ENCODE data around the gene TMEM184A.

The TMEM184A gene

GRCh38 chr7:1550005-1550845, 5.8 kb downstream of the TMEM184A start:
- H3K27ac ChIP-seq (ENCODE audit: low read depth, low read length, severe bottlenecking), result no peak overlapping the region
- H3K4me3 ChIP-seq (ENCODE audit: extremely low read depth, insufficient read depth, low read length, poor library complexity, severe bottlenecking), result no peak overlapping the region
- no peaks in the 10 kb centered on the region for H3K36me3 ChIP-seq (ENCODE audit: control insufficient read depth, insufficient read depth, low read length)
- H3K4me1 ChIP-seq (ENCODE audit: control insufficient read depth, insufficient read depth, low read length, poor library complexity, severe bottlenecking), result peaks cover 11% of the 10 kb centered on the region
- H3K9me3 ChIP-seq (ENCODE audit: control insufficient read depth, low read length), result no peaks in the 10 kb centered on the region
- WGBS, 2 experiments (ENCODE audit: insufficient coverage in 2 of 2), result 92 to 93% methylated on average over 41 of the region's 42 CpGs

GRCh38 chr7:1549357-1550004, 6.5 kb downstream of the TMEM184A start:
- Histone ChIP-seq H3K4me1 (ENCODE audit: control insufficient read depth, insufficient read depth, low read length, poor library complexity, severe bottlenecking) (peaks cover 4% of the 10 kb centered on the region), H3K36me3 (ENCODE audit: control insufficient read depth, insufficient read depth, low read length) (no peaks in the 10 kb centered on the region), H3K9me3 (ENCODE audit: control insufficient read depth, low read length) (no peaks in the 10 kb centered on the region), H3K27ac (ENCODE audit: low read depth, low read length, severe bottlenecking) (no peak overlapping the region), H3K4me3 (ENCODE audit: extremely low read depth, insufficient read depth, low read length, poor library complexity, severe bottlenecking) (no peak overlapping the region)
- WGBS, 2 experiments (ENCODE audit: insufficient coverage in 2 of 2), result 95 to 97% methylated on average over 23 to 27 of the region's 27 CpGs

- 86 to 89% methylated on average over 13 to 14 of the region's 14 CpGs for WGBS, 2 experiments (ENCODE audit: insufficient coverage in 2 of 2)
- H3K36me3 ChIP-seq (ENCODE audit: control insufficient read depth, insufficient read depth, low read length), result peaks cover 4% of the 10 kb centered on the region
- no peak overlapping the region for H3K4me3 ChIP-seq (ENCODE audit: extremely low read depth, insufficient read depth, low read length, poor library complexity, severe bottlenecking)
- no peaks in the 10 kb centered on the region for H3K9me3 ChIP-seq (ENCODE audit: control insufficient read depth, low read length)
- no peaks in the 10 kb centered on the region for H3K4me1 ChIP-seq (ENCODE audit: control insufficient read depth, insufficient read depth, low read length, poor library complexity, severe bottlenecking)
- no peak overlapping the region for H3K27ac ChIP-seq (ENCODE audit: low read depth, low read length, severe bottlenecking)
Observed at GRCh38 chr7:1548944-1549343, 7.1 kb downstream of the TMEM184A start.

GRCh38 chr7:1548438-1548831, 7.6 kb downstream of the TMEM184A start:
- Histone ChIP-seq H3K4me3 (ENCODE audit: extremely low read depth, insufficient read depth, low read length, poor library complexity, severe bottlenecking) (no peak overlapping the region), H3K27ac (ENCODE audit: low read depth, low read length, severe bottlenecking) (no peak overlapping the region), H3K9me3 (ENCODE audit: control insufficient read depth, low read length) (no peaks in the 10 kb centered on the region), H3K36me3 (ENCODE audit: control insufficient read depth, insufficient read depth, low read length) (peaks cover 6% of the 10 kb centered on the region), H3K4me1 (ENCODE audit: control insufficient read depth, insufficient read depth, low read length, poor library complexity, severe bottlenecking) (no peaks in the 10 kb centered on the region)
- WGBS, 2 experiments (ENCODE audit: insufficient coverage in 2 of 2), result 81% methylated on average over 14 of the region's 17 CpGs

- no peaks in the 10 kb centered on the region for H3K9me3 ChIP-seq (ENCODE audit: control insufficient read depth, low read length)
- whole genome bisulfite sequencing, 2 experiments (ENCODE audit: insufficient coverage in 2 of 2), result 93 to 95% methylated on average over 26 to 33 of the region's 35 CpGs
- no peak overlapping the region for H3K27ac ChIP-seq (ENCODE audit: low read depth, low read length, severe bottlenecking)
- H3K4me1 ChIP-seq (ENCODE audit: control insufficient read depth, insufficient read depth, low read length, poor library complexity, severe bottlenecking), result no peaks in the 10 kb centered on the region
- peaks cover 11% of the 10 kb centered on the region for H3K36me3 ChIP-seq (ENCODE audit: control insufficient read depth, insufficient read depth, low read length)
- H3K4me3 ChIP-seq (ENCODE audit: extremely low read depth, insufficient read depth, low read length, poor library complexity, severe bottlenecking), result no peak overlapping the region
Observed at GRCh38 chr7:1547777-1548437, 8.1 kb downstream of the TMEM184A start.

- no peaks in the 10 kb centered on the region for H3K9me3 ChIP-seq (ENCODE audit: control insufficient read depth, low read length)
- WGBS, 2 experiments (ENCODE audit: insufficient coverage in 2 of 2), result 93 to 96% methylated on average over 35 to 40 of the region's 41 CpGs
Observed at GRCh38 chr7:1546909-1547776, 8.9 kb downstream of the TMEM184A start.

GRCh38 chr7:1546274-1546908, 9.6 kb downstream of the TMEM184A start:
- Histone ChIP-seq H3K27ac (ENCODE audit: low read depth, low read length, severe bottlenecking) (no peak overlapping the region), H3K4me1 (ENCODE audit: control insufficient read depth, insufficient read depth, low read length, poor library complexity, severe bottlenecking) (no peaks in the 10 kb centered on the region), H3K36me3 (ENCODE audit: control insufficient read depth, insufficient read depth, low read length) (peaks cover 23% of the 10 kb centered on the region), H3K4me3 (ENCODE audit: extremely low read depth, insufficient read depth, low read length, poor library complexity, severe bottlenecking) (no peak overlapping the region), H3K9me3 (ENCODE audit: control insufficient read depth, low read length) (no peaks in the 10 kb centered on the region)
- WGBS, 2 experiments (ENCODE audit: insufficient coverage in 2 of 2), result 94 to 95% methylated on average over 18 to 28 of the region's 28 CpGs

More at GRCh38 chr7:1546909-1547776, 8.9 kb downstream of the TMEM184A start:
- Histone ChIP-seq H3K4me1 (ENCODE audit: control insufficient read depth, insufficient read depth, low read length, poor library complexity, severe bottlenecking) (no peaks in the 10 kb centered on the region), H3K36me3 (ENCODE audit: control insufficient read depth, insufficient read depth, low read length) (peaks cover 19% of the 10 kb centered on the region), H3K4me3 (ENCODE audit: extremely low read depth, insufficient read depth, low read length, poor library complexity, severe bottlenecking) (no peak overlapping the region), H3K27ac (ENCODE audit: low read depth, low read length, severe bottlenecking) (no peak overlapping the region)

- WGBS, 2 experiments (ENCODE audit: insufficient coverage in 2 of 2), result 85 to 93% methylated on average over 20 to 37 of the region's 40 CpGs
- Histone ChIP-seq H3K4me3 (ENCODE audit: extremely low read depth, insufficient read depth, low read length, poor library complexity, severe bottlenecking) (no peak overlapping the region), H3K4me1 (ENCODE audit: control insufficient read depth, insufficient read depth, low read length, poor library complexity, severe bottlenecking) (no peaks in the 10 kb centered on the region), H3K27ac (ENCODE audit: low read depth, low read length, severe bottlenecking) (no peak overlapping the region), H3K9me3 (ENCODE audit: control insufficient read depth, low read length) (no peaks in the 10 kb centered on the region), H3K36me3 (ENCODE audit: control insufficient read depth, insufficient read depth, low read length) (peaks cover 29% of the 10 kb centered on the region)
Observed at GRCh38 chr7:1545417-1546246, 10.4 kb downstream of the TMEM184A start.

- H3K9me3 ChIP-seq (ENCODE audit: control insufficient read depth, low read length), result no peaks in the 10 kb centered on the region
- H3K36me3 ChIP-seq (ENCODE audit: control insufficient read depth, insufficient read depth, low read length), result peaks cover 32% of the 10 kb centered on the region
- no peak overlapping the region for H3K4me3 ChIP-seq (ENCODE audit: extremely low read depth, insufficient read depth, low read length, poor library complexity, severe bottlenecking)
- H3K27ac ChIP-seq (ENCODE audit: low read depth, low read length, severe bottlenecking), result no peak overlapping the region
- no peaks in the 10 kb centered on the region for H3K4me1 ChIP-seq (ENCODE audit: control insufficient read depth, insufficient read depth, low read length, poor library complexity, severe bottlenecking)
- WGBS, 2 experiments (ENCODE audit: insufficient coverage in 2 of 2), result 95 to 98% methylated on average over 15 to 16 of the region's 16 CpGs
Observed at GRCh38 chr7:1544896-1545416, 11.0 kb downstream of the TMEM184A start.

All from mesodermal cell (in vitro differentiated cells).